GM18870 (cell line): Measurements from ENCODE around the gene DRAM1.
"Not testable (repeated sequence)": the region's sequence is repeated elsewhere in the genome, so short reads cannot be mapped to it uniquely, and the experiment has no call there.

ENCODE experiments used
- ATAC-seq: cut with Tn5 transposase; IDR thresholded peaks from one replicate; pipeline ENCODE4 v1.9.1; 2021; ENCODE audit warnings: moderate library complexity; ENCODE audit not compliant: unreplicated experiment

Gene DRAM1

GRCh38 chr12:101901777-101902176 is 24.4 kb downstream of the DRAM1 start:
- no peak for ATAC-seq

DNA sequence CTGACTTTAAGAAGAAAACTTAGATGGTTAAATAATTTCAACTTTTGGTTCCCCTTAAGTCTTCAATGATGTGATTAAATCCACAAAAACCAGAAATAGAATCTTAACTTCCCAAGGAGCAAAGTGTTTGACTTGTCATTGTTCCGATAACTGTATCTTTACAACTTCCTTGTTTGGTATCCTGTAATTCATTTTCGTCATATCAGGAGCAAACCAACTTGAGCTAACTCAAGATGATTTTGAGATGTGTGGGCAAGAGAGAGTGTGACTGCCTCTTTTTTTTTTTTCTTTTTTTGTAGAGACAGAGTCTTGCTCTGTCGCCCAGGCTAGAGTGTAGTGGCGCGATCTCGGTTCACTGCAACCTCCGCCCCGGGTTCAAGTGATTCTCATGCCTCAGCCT is 25.3 kb downstream of the DRAM1 start:
- ATAC-seq: no peak

GRCh38 chr12:101906226-101906625 is 28.8 kb downstream of the DRAM1 start:
- no peak for ATAC-seq

- ATAC-seq: no peak
Measured at GRCh38 chr12:101908395-101908794, 31.0 kb downstream of the DRAM1 start.

- ATAC-seq: no peak
Measured at GRCh38 chr12:101909646-101910045, 32.3 kb downstream of the DRAM1 start.

GRCh38 chr12:101915841-101916240 is 38.5 kb downstream of the DRAM1 start:
- ATAC-seq: no peak

DNA sequence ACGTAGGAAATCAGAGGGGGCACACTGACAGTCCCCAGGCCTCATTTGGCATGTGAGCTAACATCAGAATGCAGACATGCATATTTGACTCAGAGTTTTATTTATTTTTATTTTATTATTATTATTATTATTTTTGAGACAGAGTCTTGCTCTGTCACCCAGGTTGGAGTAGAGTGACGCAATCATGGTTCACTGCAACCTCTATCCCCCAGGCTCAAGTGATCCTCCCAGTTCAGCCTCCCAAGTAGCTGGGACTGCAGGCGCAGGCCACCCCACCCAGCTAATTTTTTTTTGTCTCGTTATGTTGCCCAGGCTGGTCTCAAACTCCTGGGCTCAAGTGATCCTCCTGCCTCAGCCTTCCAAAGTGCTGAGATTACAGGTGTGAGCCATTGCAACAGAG is 41.4 kb downstream of the DRAM1 start:
- ATAC-seq: not testable (repeated sequence)

DNA sequence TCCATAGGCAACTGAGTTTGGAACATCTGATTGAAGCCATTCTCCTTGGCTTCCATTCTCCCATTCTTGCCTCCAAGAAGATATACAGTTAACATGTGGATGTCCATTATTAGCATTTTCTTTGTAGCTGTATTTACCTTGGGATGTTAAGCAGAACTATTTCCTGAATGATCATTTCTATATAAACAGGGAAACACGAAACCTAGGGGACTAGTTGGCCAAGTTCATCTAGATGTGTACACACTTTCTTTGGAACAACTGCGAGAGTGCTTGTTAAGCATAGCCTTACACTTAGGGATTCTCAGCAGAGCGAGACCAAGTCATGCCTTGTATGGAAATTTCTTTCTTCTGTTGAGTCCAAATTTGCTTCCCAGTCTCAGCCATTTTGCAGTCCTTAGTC is 42.1 kb downstream of the DRAM1 start:
- ATAC-seq: no peak

DNA sequence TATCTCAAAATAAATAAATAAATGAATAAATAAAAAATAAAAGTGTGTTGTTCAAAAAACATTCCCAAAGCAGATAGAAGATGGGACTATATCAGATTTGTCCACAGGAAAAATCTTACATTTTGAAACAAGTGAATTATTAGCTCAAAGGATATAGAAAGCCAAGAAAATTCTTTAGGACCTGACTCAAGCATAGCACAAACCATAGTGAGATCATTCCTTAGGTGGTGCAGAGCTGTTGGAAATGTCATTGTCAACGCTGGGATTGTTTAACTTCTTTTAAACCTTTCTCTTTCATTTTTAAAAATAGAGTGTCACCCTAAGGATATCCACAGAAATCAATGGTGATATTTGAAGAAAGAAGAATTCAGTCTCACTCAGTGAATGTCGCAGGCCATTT is 43.5 kb downstream of the DRAM1 start:
- ATAC-seq: no peak

DNA sequence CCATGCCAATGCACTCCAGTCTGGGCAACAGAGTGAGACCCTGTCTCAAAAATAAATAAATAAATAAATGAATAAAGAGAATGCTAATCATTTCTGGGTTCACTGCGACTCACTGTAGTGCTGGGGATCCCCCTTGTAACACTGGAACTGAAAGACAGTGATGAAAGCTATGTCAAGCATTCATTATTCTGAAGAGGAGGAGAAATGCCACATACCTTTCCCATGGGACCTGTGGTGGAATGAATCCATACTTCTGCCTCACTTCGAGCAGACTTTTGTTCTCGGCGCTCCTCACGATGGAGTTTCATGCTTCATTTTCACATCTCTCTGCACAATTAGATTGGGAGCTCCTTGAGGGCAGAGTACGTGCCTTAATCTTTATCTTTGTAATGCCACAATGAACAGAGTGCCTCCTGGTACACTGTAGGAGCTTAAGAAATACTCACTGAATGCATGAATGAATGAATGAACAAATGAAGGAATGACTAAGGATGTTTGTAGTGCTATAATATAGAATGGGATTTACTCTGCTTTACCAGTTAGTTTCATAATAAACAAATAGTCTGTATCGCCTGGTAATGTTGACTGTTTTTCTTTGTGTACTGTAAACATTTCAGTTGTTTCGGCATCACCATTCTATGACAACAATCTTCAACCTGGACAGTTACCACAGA is 45.8 kb downstream of the DRAM1 start:
- ATAC-seq: no peak

- ATAC-seq: no peak
Measured at GRCh38 chr12:101924618-101925017, 47.2 kb downstream of the DRAM1 start.

DNA sequence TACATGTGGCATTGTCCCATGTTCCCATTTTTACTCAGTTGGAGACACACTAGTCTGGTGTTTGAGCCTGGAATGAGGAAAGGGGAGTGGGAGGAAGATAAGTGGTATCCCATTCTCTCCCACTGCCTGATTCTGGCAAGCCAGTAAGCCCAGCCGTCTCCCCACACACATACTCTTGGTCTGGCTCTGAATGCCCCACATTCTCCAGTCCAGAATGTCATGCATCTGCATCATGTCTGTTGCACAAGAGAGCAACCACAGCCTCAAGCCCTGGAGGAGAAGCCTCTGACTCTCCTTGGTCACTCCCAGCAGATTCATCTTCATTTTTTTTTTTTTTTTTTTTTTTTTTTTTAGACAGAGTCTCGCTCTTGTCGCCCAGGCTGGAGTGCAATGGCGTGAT is 48.0 kb downstream of the DRAM1 start:
- ATAC-seq: no peak

- ATAC-seq: no peak
Measured at GRCh38 chr12:101925935-101926334, 48.6 kb downstream of the DRAM1 start.

DNA sequence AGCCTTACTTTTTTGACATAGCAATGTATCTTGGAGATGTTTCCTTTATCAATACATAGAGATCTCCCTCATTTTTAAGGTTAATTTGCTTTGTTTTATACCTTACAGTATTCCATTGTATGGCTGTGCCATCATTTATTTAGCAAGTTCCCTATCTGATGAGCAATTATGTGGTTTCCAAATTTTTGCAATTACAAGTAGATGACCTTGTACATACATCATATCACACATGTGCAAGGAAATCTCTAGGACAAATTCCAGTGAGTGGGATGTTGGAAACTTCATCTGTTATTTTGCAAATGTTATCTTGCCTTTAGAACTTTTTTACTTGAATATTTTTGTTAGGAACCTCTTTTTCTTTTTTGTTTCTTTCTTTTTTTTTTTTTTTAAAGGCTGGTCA is 49.7 kb downstream of the DRAM1 start:
- no peak for ATAC-seq

DNA sequence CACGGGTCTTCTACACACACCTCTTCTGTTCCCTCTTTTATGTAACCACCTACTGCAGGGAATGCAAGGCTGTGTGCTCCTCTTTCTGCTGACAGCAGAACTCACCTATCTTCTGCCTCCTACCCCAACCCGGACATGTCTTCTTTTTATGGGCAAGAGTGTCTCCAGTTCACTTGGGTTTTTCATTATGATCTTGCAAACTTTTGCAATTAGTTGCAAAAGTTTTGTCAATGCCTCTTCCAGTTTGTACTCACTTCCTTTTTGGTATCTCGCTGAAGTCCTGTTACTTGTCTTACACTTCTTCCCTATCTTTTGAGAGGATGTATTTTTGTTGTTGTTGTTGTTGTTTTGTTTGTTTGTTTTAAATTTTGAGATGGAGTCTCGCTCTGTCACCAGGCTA is 50.6 kb downstream of the DRAM1 start:
- no peak for ATAC-seq

DNA sequence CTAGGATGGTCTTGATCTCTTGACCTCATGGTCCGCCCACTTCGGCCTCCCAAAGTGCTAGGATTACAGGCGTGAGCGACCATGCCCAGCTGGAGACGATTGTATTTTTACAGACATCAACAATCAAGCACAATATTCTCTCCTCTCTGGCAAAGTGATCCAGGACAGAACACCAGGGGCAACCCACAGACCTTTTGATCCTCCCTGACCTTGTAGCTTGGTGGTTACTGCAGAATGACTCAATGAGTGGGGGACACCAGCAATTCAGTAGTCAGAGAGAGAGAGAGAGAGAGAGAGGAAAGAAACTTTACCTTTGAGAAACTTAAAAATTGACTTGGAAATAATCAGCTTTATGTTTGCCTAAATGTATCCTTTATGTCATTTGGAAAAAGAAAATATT is 51.2 kb downstream of the DRAM1 start:
- ATAC-seq: no peak

- ATAC-seq: no peak
Measured at GRCh38 chr12:101929365-101930041, 52.1 kb downstream of the DRAM1 start.

- peak; percentile 46 for ATAC-seq
Measured at GRCh38 chr12:101931498-101932326, 54.3 kb downstream of the DRAM1 start.

GRCh38 chr12:101933866-101934514 is 56.6 kb downstream of the DRAM1 start:
- no peak for ATAC-seq

- ATAC-seq: peak; percentile 79
Measured at GRCh38 chr12:101935890-101936746, 58.7 kb downstream of the DRAM1 start.
